ENCODE data around the gene EVI2A.
"Not testable (repeated sequence)": the region's sequence is repeated elsewhere in the genome, so short reads cannot be mapped to it uniquely, and the experiment has no call there.

EVI2A gene, protein sequence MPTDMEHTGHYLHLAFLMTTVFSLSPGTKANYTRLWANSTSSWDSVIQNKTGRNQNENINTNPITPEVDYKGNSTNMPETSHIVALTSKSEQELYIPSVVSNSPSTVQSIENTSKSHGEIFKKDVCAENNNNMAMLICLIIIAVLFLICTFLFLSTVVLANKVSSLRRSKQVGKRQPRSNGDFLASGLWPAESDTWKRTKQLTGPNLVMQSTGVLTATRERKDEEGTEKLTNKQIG

DNA sequence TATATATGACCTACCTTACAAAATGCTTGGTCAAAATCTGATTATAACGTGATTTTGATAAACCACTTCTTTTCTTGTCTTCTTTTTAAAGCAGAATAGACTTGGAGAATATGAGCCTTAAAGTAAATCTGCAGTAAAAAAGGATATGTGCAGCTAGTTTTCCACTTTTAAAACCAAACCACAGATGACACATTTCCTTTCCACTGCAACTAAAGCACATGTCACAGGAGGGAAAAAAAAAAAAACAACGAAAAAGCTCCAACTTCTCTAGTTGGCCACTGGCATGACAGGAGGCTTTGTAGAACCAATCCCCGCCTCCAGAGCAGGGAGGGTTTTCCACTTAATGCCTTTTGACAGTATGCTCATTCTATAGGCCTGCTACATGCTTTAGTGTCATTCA is at the start of gene EVI2A:
TSS of gene EVI2A (minus strand) at position 142 of the 400 bp plus-strand sequence. CDS start 2,609 bp downstream, outside the sequence.
- H3K9me3 ChIP-seq, result no peaks in the 10 kb centered on the region
- no peaks in the 10 kb centered on the region; the same call in 1 of the 2 replicates for H3K27me3 ChIP-seq
- H3K9ac ChIP-seq, result peak within 1 kb of the TSS; percentile 87
- peaks cover 17% of the 10 kb centered on the region for H3K36me3 ChIP-seq
- H3K4me1 ChIP-seq, result peaks cover 27% of the 10 kb centered on the region
- no peaks in the 10 kb centered on the region for H4K20me1 ChIP-seq
- H3K4me3 ChIP-seq, result peak within 1 kb of the TSS; percentile 67
- peak within 1 kb of the TSS; percentile 95 for H3K27ac ChIP-seq
- TF ChIP-seq Cebpa-rat (IDR thresholded peaks at IDR 0.05), result no peak
- H3K4me2 ChIP-seq, result peak within 1 kb of the TSS; percentile 87

DNA sequence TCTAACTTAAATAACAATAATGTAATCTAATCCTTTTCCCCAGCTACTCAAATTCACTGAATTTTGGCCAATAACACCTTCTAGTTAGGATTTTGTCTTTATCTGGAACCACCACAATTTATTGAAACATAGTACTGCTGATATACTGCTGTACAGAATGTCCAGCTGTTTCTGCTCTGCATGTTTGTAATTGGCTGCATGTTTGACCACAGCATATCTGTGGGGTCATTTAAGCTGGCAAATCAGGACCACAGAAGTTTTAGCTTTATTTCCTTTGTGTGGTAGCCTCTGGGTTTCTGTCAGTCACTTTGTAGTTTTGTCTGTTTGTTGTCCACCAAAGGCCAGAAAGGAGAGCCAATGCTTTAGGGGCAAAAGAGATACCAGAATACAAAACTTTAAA is 47.8 kb upstream of the EVI2A start:
- Histone ChIP-seq H3K9me3 (no peaks in the 10 kb centered on the region), H3K36me3 (peaks cover 24% of the 10 kb centered on the region), H3K27ac (no peak overlapping the region), H4K20me1 (no peaks in the 10 kb centered on the region), H3K27me3 (no peaks in the 10 kb centered on the region), H3K4me1 (peaks cover 13% of the 10 kb centered on the region), H3K4me2 (no peak overlapping the region), H3K4me3 (no peak overlapping the region), H3K9ac (no peak overlapping the region)
- TF ChIP-seq Cebpa-rat (IDR thresholded peaks at IDR 0.05), result no peak

DNA sequence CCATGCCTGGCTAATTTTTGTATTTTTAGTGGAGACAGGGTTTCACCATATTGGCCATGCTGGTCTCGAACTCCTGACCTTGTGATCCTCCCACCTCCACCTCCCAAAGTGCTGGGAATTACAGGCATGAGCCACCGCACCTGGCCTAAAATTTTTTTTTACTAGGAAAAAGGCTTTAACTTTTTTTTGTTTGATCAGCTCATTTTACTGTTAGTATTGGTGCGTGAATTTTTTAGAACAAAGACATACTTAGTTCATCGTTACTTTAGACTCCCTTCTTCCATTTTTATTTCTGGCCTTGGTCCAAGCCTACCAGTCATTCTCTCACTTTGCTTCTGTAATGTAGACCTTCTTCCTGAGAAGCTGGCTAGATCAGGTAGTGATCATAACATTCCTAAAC is 44.7 kb upstream of the EVI2A start:
- Histone ChIP-seq H3K4me2 (no peak overlapping the region), H4K20me1 (no peaks in the 10 kb centered on the region), H3K36me3 (peaks cover 45% of the 10 kb centered on the region), H3K27ac (no peak overlapping the region), H3K27me3 (no peaks in the 10 kb centered on the region), H3K9me3 (no peaks in the 10 kb centered on the region), H3K4me1 (no peaks in the 10 kb centered on the region), H3K9ac (no peak overlapping the region), H3K4me3 (no peak overlapping the region)
- no peak for TF ChIP-seq Cebpa-rat (IDR thresholded peaks at IDR 0.05)

DNA sequence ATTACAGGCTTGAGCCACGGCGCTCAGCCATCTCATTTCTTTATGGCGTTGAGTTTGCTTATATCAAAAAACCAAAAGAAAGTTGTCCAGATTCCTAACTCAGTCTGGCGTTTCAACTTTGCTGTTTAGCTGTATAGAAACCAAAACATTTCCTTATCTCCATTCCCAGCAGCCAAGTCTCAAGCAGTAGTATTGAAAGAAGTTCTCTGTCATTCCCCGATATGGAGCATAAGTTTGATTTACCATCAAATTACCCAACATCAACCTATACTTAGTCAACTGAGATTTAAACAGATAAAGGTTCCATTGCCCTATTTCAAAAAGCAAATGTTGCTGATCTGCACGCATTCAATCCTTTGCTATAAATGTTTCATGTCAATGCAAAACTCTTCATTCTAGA is 42.6 kb upstream of the EVI2A start:
- Histone ChIP-seq H3K36me3 (peaks cover 65% of the 10 kb centered on the region), H3K4me3 (no peak overlapping the region), H3K27me3 (no peaks in the 10 kb centered on the region), H3K4me1 (no peaks in the 10 kb centered on the region), H4K20me1 (no peaks in the 10 kb centered on the region), H3K4me2 (no peak overlapping the region), H3K27ac (no peak overlapping the region), H3K9ac (no peak overlapping the region), H3K9me3 (no peaks in the 10 kb centered on the region)
- no peak for TF ChIP-seq Cebpa-rat (IDR thresholded peaks at IDR 0.05)

DNA sequence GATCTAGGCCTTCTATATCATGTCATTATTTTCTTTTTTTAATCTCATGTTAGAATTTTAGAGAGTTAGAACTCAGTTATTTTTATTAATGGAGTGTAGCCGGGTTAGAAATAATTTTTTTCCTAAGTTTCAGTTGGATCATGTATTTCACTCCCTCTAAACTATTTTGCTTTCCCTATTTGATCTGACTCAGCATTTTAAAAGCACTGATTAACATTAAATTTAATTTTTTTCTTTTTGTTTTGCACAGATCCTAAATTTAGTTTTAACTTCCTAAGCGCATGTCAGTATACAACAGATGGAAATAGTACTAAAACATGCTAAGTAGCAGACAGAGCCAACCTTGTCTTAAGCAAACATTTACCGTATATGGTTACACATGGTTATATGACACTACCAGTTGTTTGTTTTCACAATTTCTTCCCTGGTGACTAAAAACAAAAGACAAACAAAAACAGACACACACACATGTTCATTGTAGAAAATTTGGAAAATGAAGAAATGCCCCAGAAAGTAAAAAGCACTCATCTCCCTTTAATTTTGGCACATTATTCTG is 36.5 kb upstream of the EVI2A start:
- H3K27ac ChIP-seq, result no peak overlapping the region
- no peak overlapping the region for H3K9ac ChIP-seq
- no peak for TF ChIP-seq Cebpa-rat (IDR thresholded peaks at IDR 0.05)
- no peaks in the 10 kb centered on the region for H3K9me3 ChIP-seq
- no peak overlapping the region for H3K4me2 ChIP-seq
- no peaks in the 10 kb centered on the region for H3K4me1 ChIP-seq
- H4K20me1 ChIP-seq, result no peaks in the 10 kb centered on the region
- H3K4me3 ChIP-seq, result no peak overlapping the region
- no peaks in the 10 kb centered on the region for H3K27me3 ChIP-seq
- peaks cover 79% of the 10 kb centered on the region for H3K36me3 ChIP-seq

DNA sequence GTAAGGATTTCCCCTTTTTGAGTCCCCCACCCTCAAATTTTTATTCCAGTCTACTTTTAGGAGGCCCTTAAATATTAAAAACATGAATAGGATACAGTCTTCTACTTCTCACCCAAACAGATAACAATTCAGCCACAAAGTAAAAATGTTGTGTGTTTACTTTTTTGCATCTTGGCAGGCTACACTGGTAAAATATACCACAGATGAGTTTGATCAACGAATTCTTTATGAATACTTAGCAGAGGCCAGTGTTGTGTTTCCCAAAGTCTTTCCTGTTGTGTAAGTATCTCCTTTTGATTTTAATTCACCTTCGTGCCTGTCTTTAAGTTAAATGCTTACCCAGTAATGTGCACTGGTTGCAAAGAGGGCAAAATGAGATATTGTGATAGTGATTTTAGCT is 35.7 kb upstream of the EVI2A start:
- Histone ChIP-seq H3K9me3 (no peaks in the 10 kb centered on the region), H3K4me1 (no peaks in the 10 kb centered on the region), H3K9ac (no peak overlapping the region), H3K4me2 (no peak overlapping the region), H3K27me3 (no peaks in the 10 kb centered on the region), H3K4me3 (no peak overlapping the region), H3K36me3 (peaks cover 80% of the 10 kb centered on the region), H3K27ac (no peak overlapping the region), H4K20me1 (no peaks in the 10 kb centered on the region)
- no peak for TF ChIP-seq Cebpa-rat (IDR thresholded peaks at IDR 0.05)

DNA sequence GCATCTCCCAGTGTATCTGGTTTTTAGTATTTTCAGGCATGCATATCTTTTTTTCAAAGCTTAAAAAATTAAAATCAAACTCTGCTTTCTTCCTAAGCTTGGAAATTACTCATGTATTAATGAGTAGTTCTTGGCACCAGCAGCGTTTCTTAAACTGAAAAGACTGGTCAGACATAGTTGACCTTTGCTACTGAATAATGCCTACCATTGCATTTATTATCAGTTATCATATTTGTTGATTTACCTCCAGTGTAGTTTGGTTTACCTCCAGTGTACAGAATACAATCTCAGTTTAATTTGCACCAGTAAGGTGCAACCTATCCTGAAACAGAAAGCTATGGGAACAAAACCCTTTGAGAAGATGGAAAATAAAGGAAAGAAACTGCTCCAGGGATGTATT is 34.5 kb upstream of the EVI2A start:
- Histone ChIP-seq H3K4me1 (no peaks in the 10 kb centered on the region), H3K9ac (no peak overlapping the region), H3K36me3 (peaks cover 81% of the 10 kb centered on the region), H4K20me1 (no peaks in the 10 kb centered on the region), H3K4me2 (no peak overlapping the region), H3K4me3 (no peak overlapping the region), H3K9me3 (no peaks in the 10 kb centered on the region), H3K27me3 (no peaks in the 10 kb centered on the region), H3K27ac (no peak overlapping the region)
- TF ChIP-seq Cebpa-rat (IDR thresholded peaks at IDR 0.05), result no peak

DNA sequence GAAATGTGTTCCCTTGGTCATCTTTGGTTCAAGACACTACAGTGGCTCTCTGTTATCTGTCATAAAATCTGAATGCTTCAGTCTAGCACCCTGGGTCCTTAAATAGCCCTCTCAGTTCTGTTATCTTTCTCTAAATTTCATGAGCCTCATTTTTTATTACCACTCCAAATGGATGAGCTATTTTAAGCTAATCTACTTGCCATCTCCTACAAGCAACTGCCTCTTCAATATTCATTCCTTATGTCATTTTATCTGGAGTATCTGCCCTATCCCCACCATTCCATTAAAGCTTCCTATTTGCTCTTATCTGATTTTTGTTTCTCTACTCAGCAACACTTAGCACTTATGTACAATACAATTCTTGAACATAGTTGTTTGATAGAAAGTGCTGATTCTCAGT is 28.0 kb upstream of the EVI2A start:
- Histone ChIP-seq H4K20me1 (no peaks in the 10 kb centered on the region), H3K27me3 (no peaks in the 10 kb centered on the region), H3K4me1 (no peaks in the 10 kb centered on the region), H3K27ac (no peak overlapping the region), H3K9ac (no peak overlapping the region), H3K4me2 (no peak overlapping the region), H3K4me3 (no peak overlapping the region), H3K9me3 (no peaks in the 10 kb centered on the region), H3K36me3 (peaks cover 54% of the 10 kb centered on the region)
- no peak for TF ChIP-seq Cebpa-rat (IDR thresholded peaks at IDR 0.05)

DNA sequence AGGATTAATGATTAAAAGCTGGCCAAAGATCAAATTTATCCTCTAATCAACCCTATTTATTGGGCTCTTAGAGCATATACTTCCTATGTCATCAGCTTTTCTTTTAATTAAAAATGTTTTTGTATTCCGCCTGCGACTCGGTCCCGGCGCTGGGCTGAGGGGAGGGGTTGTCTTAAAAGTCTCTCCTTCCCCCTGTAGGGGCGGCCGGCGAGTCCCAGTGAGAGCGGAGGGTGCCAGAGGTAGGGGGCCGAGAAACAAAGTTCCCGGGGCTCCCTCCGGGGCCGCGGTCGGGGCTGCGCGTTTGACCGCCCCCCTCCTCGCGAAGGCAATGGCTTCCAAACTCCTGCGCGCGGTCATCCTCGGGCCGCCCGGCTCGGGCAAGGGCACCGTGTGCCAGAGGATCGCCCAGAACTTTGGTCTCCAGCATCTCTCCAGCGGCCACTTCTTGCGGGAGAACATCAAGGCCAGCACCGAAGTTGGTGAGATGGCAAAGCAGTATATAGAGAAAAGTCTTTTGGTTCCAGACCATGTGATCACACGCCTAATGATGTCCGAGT is 23.8 kb upstream of the EVI2A start:
- H3K27ac ChIP-seq, H4K20me1 ChIP-seq, H3K4me2 ChIP-seq, H3K27me3 ChIP-seq, H3K4me1 ChIP-seq, H3K9ac ChIP-seq, H3K4me3 ChIP-seq, H3K9me3 ChIP-seq: not testable (repeated sequence)
- peaks cover 53% of the 10 kb centered on the region for H3K36me3 ChIP-seq

DNA sequence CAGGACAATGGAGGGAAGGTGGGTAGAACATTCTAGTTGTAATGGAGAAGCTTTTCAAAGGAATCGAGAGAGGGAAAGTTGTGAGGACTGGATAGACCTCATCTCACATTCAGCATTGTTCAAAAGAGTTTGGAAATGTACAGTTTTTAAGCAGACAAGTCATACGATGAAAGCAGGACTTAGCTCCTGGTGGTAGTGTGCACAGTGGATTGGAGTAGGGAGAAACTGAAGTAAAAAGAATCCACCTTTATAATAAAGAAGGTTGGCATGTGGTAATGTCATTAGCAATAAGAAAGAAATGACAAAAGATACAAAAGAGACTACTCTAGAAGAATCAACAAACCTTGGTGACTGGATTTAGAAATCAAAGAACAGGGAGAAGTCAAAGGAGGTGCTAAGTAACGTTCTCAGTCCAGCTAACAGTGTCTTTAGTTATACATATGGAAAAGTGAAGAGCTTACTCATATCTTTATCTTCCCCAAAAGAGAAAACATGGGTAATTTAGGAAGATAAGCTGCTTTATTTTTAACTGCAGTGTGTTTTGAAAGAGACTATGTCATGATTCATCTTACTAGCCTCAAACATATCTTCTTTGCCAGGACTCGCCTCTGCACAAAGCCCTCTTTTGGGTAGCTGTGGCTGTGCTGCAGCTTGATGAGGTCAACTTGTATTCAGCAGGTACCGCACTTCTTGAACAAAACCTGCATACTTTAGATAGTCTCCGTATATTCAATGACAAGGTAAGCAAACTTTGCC is 18.7 kb upstream of the EVI2A start:
- Histone ChIP-seq H3K9me3 (no peaks in the 10 kb centered on the region), H3K9ac (no peak overlapping the region), H3K27ac (no peak overlapping the region), H3K36me3 (peaks cover 69% of the 10 kb centered on the region), H4K20me1 (no peaks in the 10 kb centered on the region), H3K27me3 (no peaks in the 10 kb centered on the region), H3K4me1 (no peaks in the 10 kb centered on the region), H3K4me2 (no peak overlapping the region), H3K4me3 (no peak overlapping the region)
- no peak for TF ChIP-seq Cebpa-rat (IDR thresholded peaks at IDR 0.05)

All from BLaER1 (cell line).